Left ventricle myocardium inferior (tissue), 1 donor: ENCODE measurements around the gene RET. TPM values are rescaled to one million over a fixed set of nuclear protein-coding genes. Genes with fewer than 3 reads are reported as not detected.
"Not testable (repeated sequence)": the region's sequence is repeated elsewhere in the genome, so short reads cannot be mapped to it uniquely, and the experiment has no call there.

Experiments used
- DNase-seq: peaks from one replicate; pipeline ENCODE4 v3.0.0-alpha.2; 2020
- H3K27ac ChIP-seq: fragments of 200-600 bp; replicated peaks from 2 replicates; pipeline ENCODE4 v1.8.0; 2021
- H3K27me3 ChIP-seq: fragments of 200-600 bp; 2 replicates; pipeline ENCODE4 v1.8.0; 2021; ENCODE audit warnings: low read depth
- H3K36me3 ChIP-seq: fragments of 200-600 bp; 2 replicates; pipeline ENCODE4 v1.8.0; 2021
- H3K4me1 ChIP-seq: fragments of 200-600 bp; 2 replicates; pipeline ENCODE4 v1.8.0; 2021
- H3K4me3 ChIP-seq: fragments of 200-600 bp; 2 replicates; pipeline ENCODE4 v1.8.0; 2021; ENCODE audit warnings: mild to moderate bottlenecking, moderate library complexity
- H3K9me3 ChIP-seq: fragments of 200-600 bp; replicated peaks from 2 replicates; pipeline ENCODE4 v1.8.0; 2021
- CTCF ChIP-seq: fragments of 200-600 bp; IDR thresholded peaks from 2 replicates; pipeline ENCODE4 v1.8.0; 2021; ENCODE audit warnings: antibody characterized with exemption, mild to moderate bottlenecking, borderline replicate concordance
- intact Hi-C: fragments of 100-400 bp; cut with micrococcal nuclease; formaldehyde crosslinking; loops from one replicate; pipeline ENCODE4 v1.11.0; 2022
- total RNA-seq: library from RNA; stranded (reverse); fragmentation: NEBNext Ultra II Directional; extraction: Animal tissue kit (Norgen Biotek cat#: 25700); gene quantifications from one replicate; pipeline ENCODE4 v1.2.1, GENCODE V29; 2021
- donor health status: DM: no; HTN: yes; CAD: no; lungs with severe emphysema.

The RET gene
- total RNA-seq, 1 donor from 2014 or later: 0.60 TPM

- Histone ChIP-seq H3K4me1 (no peaks in the 10 kb centered on the region), H3K36me3 (no peaks in the 10 kb centered on the region), H3K27ac (no peak overlapping the region), H3K27me3 (no peaks in the 10 kb centered on the region), H3K4me3 (no peak overlapping the region), H3K9me3 (peaks cover 14% of the 10 kb centered on the region)
- no peak for TF ChIP-seq CTCF
- no peak for DNase-seq
- intact Hi-C loops: no loop called here
Measured at GRCh38 chr10:43145311-43145710, 68.4 kb downstream of the RET start.

- H3K4me3 ChIP-seq, intact Hi-C loops, DNase-seq, H3K36me3 ChIP-seq, H3K27me3 ChIP-seq, H3K27ac ChIP-seq, H3K4me1 ChIP-seq: not testable (repeated sequence)
- H3K9me3 ChIP-seq: peaks cover 14% of the 10 kb centered on the region
Measured at GRCh38 chr10:43145936-43146335, 69.1 kb downstream of the RET start.

GRCh38 chr10:43151371-43151770, 74.5 kb downstream of the RET start:
- Histone ChIP-seq H3K27me3 (no peaks in the 10 kb centered on the region), H3K27ac (no peak overlapping the region), H3K36me3 (no peaks in the 10 kb centered on the region), H3K9me3 (peaks cover 14% of the 10 kb centered on the region), H3K4me1 (peaks cover 16% of the 10 kb centered on the region), H3K4me3 (no peak overlapping the region)
- no peak for DNase-seq
- intact Hi-C loops: no loop called here
- no peak for TF ChIP-seq CTCF

- intact Hi-C loops: no loop called here
Measured at GRCh38 chr10:43153901-43154300, 77.0 kb downstream of the RET start.

GRCh38 chr10:43155221-43155620, 78.4 kb downstream of the RET start:
- no peak for TF ChIP-seq CTCF
- peaks cover 16% of the 10 kb centered on the region for H3K4me1 ChIP-seq
- H3K27ac ChIP-seq: no peak overlapping the region
- no peak for DNase-seq
- H3K4me3 ChIP-seq: no peak overlapping the region
- no peaks in the 10 kb centered on the region for H3K27me3 ChIP-seq
- no peaks in the 10 kb centered on the region for H3K36me3 ChIP-seq
- H3K9me3 ChIP-seq: no peaks in the 10 kb centered on the region
- intact Hi-C loops: no loop called here

More at GRCh38 chr10:43153901-43154300, 77.0 kb downstream of the RET start:
- Histone ChIP-seq H3K4me1 (peaks cover 16% of the 10 kb centered on the region), H3K4me3 (no peak overlapping the region), H3K36me3 (no peaks in the 10 kb centered on the region), H3K27ac (no peak overlapping the region), H3K9me3 (peaks cover 6% of the 10 kb centered on the region), H3K27me3 (no peaks in the 10 kb centered on the region)
- no peak for TF ChIP-seq CTCF
- DNase-seq: no peak

- DNase-seq: no peak
- Histone ChIP-seq H3K9me3 (no peaks in the 10 kb centered on the region), H3K4me1 (peaks cover 16% of the 10 kb centered on the region), H3K27me3 (no peaks in the 10 kb centered on the region), H3K27ac (no peak overlapping the region), H3K4me3 (no peak overlapping the region), H3K36me3 (no peaks in the 10 kb centered on the region)
- intact Hi-C loops: no loop called here
- no peak for TF ChIP-seq CTCF
Measured at GRCh38 chr10:43155741-43156140, 78.9 kb downstream of the RET start.
